Mesenchymal stem cell (in vitro differentiated cells and primary cell): ENCODE data around the gene HDLBP.
"Not testable (repeated sequence)": the region's sequence is repeated elsewhere in the genome, so short reads cannot be mapped to it uniquely, and the experiment has no call there.

ENCODE experiments used
- DNase-seq: peaks from one replicate; pipeline ENCODE4 v3.0.0-alpha.2; 2013
- H2AFZ ChIP-seq: one replicate; pipeline ENCODE4 v1.6.1; 2013; ENCODE audit warnings: low read depth, mild to moderate bottlenecking, control low read depth, inconsistent platforms, low read length, moderate library complexity
- H2AK5ac ChIP-seq: 2 replicates; pipeline ENCODE4 v1.6.1; 2013; ENCODE audit warnings: low read length, moderate library complexity, mild to moderate bottlenecking, inconsistent platforms; ENCODE audit not compliant: severe bottlenecking
- H2BK120ac ChIP-seq: one replicate; pipeline ENCODE4 v1.6.1; 2013; ENCODE audit warnings: low read depth, mild to moderate bottlenecking, inconsistent platforms, low read length, moderate library complexity
- H2BK12ac ChIP-seq, 2 experiments: one replicate each; pipeline ENCODE4 v1.6.1; 2013; ENCODE audit warnings: inconsistent platforms in 2 of 2, low read length in 2 of 2, mild to moderate bottlenecking in 2 of 2, moderate library complexity in 2 of 2, control low read depth in 1 of 2
- H2BK15ac ChIP-seq: one replicate; pipeline ENCODE4 v1.6.1; 2013; ENCODE audit warnings: mild to moderate bottlenecking, low read depth, inconsistent platforms; ENCODE audit not compliant: poor library complexity, severe bottlenecking
- H2BK5ac ChIP-seq: 2 replicates; pipeline ENCODE4 v1.6.1; 2013; ENCODE audit warnings: low read depth, mild to moderate bottlenecking, low read length, control low read depth, inconsistent platforms; ENCODE audit not compliant: poor library complexity, severe bottlenecking
- H3K14ac ChIP-seq, 2 experiments: one replicate each; pipeline ENCODE4 v1.6.1; 2013; ENCODE audit warnings: inconsistent platforms in 2 of 2, low read length in 2 of 2, control low read depth in 1 of 2, mild to moderate bottlenecking in 1 of 2, moderate library complexity in 1 of 2
- H3K18ac ChIP-seq, 2 experiments: one replicate each; pipeline ENCODE4 v1.6.1; 2013; ENCODE audit warnings: inconsistent platforms in 2 of 2, low read length in 2 of 2, control low read depth in 1 of 2, low read depth in 1 of 2, mild to moderate bottlenecking in 1 of 2
- H3K23ac ChIP-seq, 2 experiments: one replicate each; pipeline ENCODE4 v1.6.1; 2013; ENCODE audit warnings: inconsistent platforms in 2 of 2, low read length in 2 of 2, mild to moderate bottlenecking in 2 of 2, moderate library complexity in 2 of 2, control low read depth in 1 of 2
- H3K27ac ChIP-seq: 2 replicates; pipeline ENCODE4 v1.5.1; 2013; ENCODE audit warnings: mild to moderate bottlenecking, moderate library complexity, low read length, control low read depth, inconsistent platforms; ENCODE audit not compliant: poor library complexity, severe bottlenecking
- H3K27me3 ChIP-seq, 2 experiments: 2 replicates each; pipeline versions ENCODE4 v1.6.1 to v1.7.0; 2013; ENCODE audit warnings: low read length in 2 of 2, mild to moderate bottlenecking in 2 of 2, moderate library complexity in 2 of 2, control low read depth in 1 of 2, inconsistent platforms in 1 of 2; ENCODE audit not compliant: control insufficient read depth in 1 of 2, insufficient read depth in 1 of 2
- H3K36me3 ChIP-seq, 2 experiments: 2 replicates each; pipeline versions ENCODE4 v1.6.1 to v1.7.0; 2013; ENCODE audit warnings: low read length in 2 of 2, control low read depth in 1 of 2, inconsistent platforms in 1 of 2, low read depth in 1 of 2, mild to moderate bottlenecking in 1 of 2; ENCODE audit not compliant: insufficient read depth in 2 of 2, control insufficient read depth in 1 of 2
- H3K4ac ChIP-seq, 2 experiments: one replicate each; pipeline ENCODE4 v1.6.1; 2013; ENCODE audit warnings: inconsistent platforms in 2 of 2, low read length in 2 of 2, mild to moderate bottlenecking in 2 of 2, moderate library complexity in 2 of 2, control low read depth in 1 of 2, low read depth in 1 of 2
- H3K4me1 ChIP-seq: 2 replicates; pipeline ENCODE4 v1.6.1; 2013; ENCODE audit warnings: low read depth, low read length, control low read depth; ENCODE audit not compliant: control insufficient read depth, insufficient read depth
- H3K4me2 ChIP-seq: 2 replicates; pipeline ENCODE4 v1.6.1; 2013; ENCODE audit warnings: low read length, mild to moderate bottlenecking, inconsistent platforms; ENCODE audit not compliant: poor library complexity, severe bottlenecking
- H3K4me3 ChIP-seq, 2 experiments: 2 replicates each; pipeline versions ENCODE4 v1.5.1 to v1.7.0; 2013; ENCODE audit warnings: low read length in 2 of 2, mild to moderate bottlenecking in 2 of 2, control low read depth in 1 of 2, low read depth in 1 of 2; ENCODE audit not compliant: insufficient read depth in 1 of 2
- H3K79me1 ChIP-seq: replicated peaks from 2 replicates; pipeline ENCODE4 v1.6.1; 2013; ENCODE audit warnings: mild to moderate bottlenecking, control low read depth, low read length, inconsistent platforms; ENCODE audit not compliant: poor library complexity, severe bottlenecking
- H3K9ac ChIP-seq: 2 replicates; pipeline ENCODE4 v1.7.0; 2013; ENCODE audit warnings: mild to moderate bottlenecking, low read length, moderate library complexity
- H3K9me3 ChIP-seq: 2 replicates; pipeline ENCODE4 v1.7.0; 2013; ENCODE audit warnings: mild to moderate bottlenecking, low read length; ENCODE audit not compliant: control insufficient read depth
- H4K8ac ChIP-seq: one replicate; pipeline ENCODE4 v1.6.1; 2013; ENCODE audit warnings: inconsistent platforms, mild to moderate bottlenecking, low read length, moderate library complexity
- H4K91ac ChIP-seq: one replicate; pipeline ENCODE4 v1.6.1; 2013; ENCODE audit warnings: mild to moderate bottlenecking, low read length, inconsistent platforms
- WGBS: methylation state at CpG from one replicate; pipeline ENCODE4 v1.1.7; 2013; ENCODE audit warnings: mixed read lengths; 5-methylcytosine and 5-hydroxymethylcytosine counted together

HDLBP gene

GRCh38 chr2:241321033-241321432 is 5.6 kb upstream of the HDLBP start:
- H3K79me1 ChIP-seq: no peaks in the 10 kb centered on the region
- no peak overlapping the region for H3K4me2 ChIP-seq
- peaks cover 4 to 25% of the 10 kb centered on the region in 2 experiments for H3K36me3 ChIP-seq
- no peak overlapping the region for H3K23ac ChIP-seq
- no peaks in the 10 kb centered on the region for H3K9me3 ChIP-seq
- WGBS: no CpG with 5 or more reads among the region's 1 CpG
- no peak overlapping the region for H3K14ac ChIP-seq
- H4K8ac ChIP-seq: no peak overlapping the region
- no peak overlapping the region for H3K27ac ChIP-seq
- H3K4me3 ChIP-seq: no peak overlapping the region
- no peak overlapping the region for H2AK5ac ChIP-seq
- no peak overlapping the region for H2BK12ac ChIP-seq
- H2AFZ ChIP-seq: no peak overlapping the region
- peaks cover 5% of the 10 kb centered on the region for H3K4me1 ChIP-seq
- H3K27me3 ChIP-seq: no peaks in the 10 kb centered on the region
- DNase-seq: no peak
- no peak overlapping the region for H2BK15ac ChIP-seq
- H2BK120ac ChIP-seq: no peak overlapping the region
- no peak overlapping the region for H4K91ac ChIP-seq
- peak overlapping the region; percentile 45 for H3K9ac ChIP-seq
- no peak overlapping the region for H3K4ac ChIP-seq
- no peak overlapping the region for H3K18ac ChIP-seq
- no peak overlapping the region for H2BK5ac ChIP-seq

- Histone ChIP-seq H3K14ac (no peak overlapping the region), H2AFZ (no peak overlapping the region)
These were observed 4.9 kb upstream of the HDLBP start for GRCh38 chr2:241320394-241320793.

GRCh38 chr2:241318830-241319229 is 3.4 kb upstream of the HDLBP start:
- not testable (repeated sequence) for H4K91ac ChIP-seq, H2BK120ac ChIP-seq, H2BK12ac ChIP-seq, H3K27me3 ChIP-seq, H2BK15ac ChIP-seq, H3K9me3 ChIP-seq, H3K4me1 ChIP-seq, H2AK5ac ChIP-seq, H3K18ac ChIP-seq, H3K27ac ChIP-seq, H3K79me1 ChIP-seq, H3K14ac ChIP-seq, H3K23ac ChIP-seq, H4K8ac ChIP-seq, H2AFZ ChIP-seq, H2BK5ac ChIP-seq, H3K4me2 ChIP-seq, H3K4ac ChIP-seq, DNase-seq
- WGBS: 94% methylated on average over 4 of the region's 6 CpGs
- Histone ChIP-seq H3K9ac (peak overlapping the region; percentile 9), H3K4me3 (peak overlapping the region in 1 of 2 experiments; percentile 22), H3K36me3 (peaks cover 0 to 16% of the 10 kb centered on the region in 2 experiments)

More at GRCh38 chr2:241320394-241320793, 4.9 kb upstream of the HDLBP start:
- Histone ChIP-seq H4K91ac (no peak overlapping the region), H3K18ac (no peak overlapping the region), H3K79me1 (no peaks in the 10 kb centered on the region), H3K9me3 (no peaks in the 10 kb centered on the region), H2BK15ac (no peak overlapping the region), H2BK5ac (no peak overlapping the region), H3K4me1 (peaks cover 5% of the 10 kb centered on the region), H4K8ac (no peak overlapping the region), H3K4me2 (no peak overlapping the region), H3K4me3 (peak overlapping the region in 1 of 2 experiments; percentile 22), H3K4ac (no peak overlapping the region), H3K9ac (peak overlapping the region; percentile 45), H2BK12ac (no peak overlapping the region), H3K27ac (no peak overlapping the region), H2BK120ac (no peak overlapping the region), H3K36me3 (peaks cover 4 to 19% of the 10 kb centered on the region in 2 experiments), H3K23ac (no peak overlapping the region), H3K27me3 (no peaks in the 10 kb centered on the region), H2AK5ac (no peak overlapping the region)
- DNase-seq: no peak
- WGBS: 97% methylated on average over 8 of the region's 8 CpGs

GRCh38 chr2:241317391-241317790 is 1.9 kb upstream of the HDLBP start:
- peak overlapping the region; percentile 96 for H3K9ac ChIP-seq
- no peak overlapping the region for H4K8ac ChIP-seq
- no peak overlapping the region for H4K91ac ChIP-seq
- no peak overlapping the region for H2AK5ac ChIP-seq
- no peaks in the 10 kb centered on the region for H3K79me1 ChIP-seq
- no peak overlapping the region for H2BK15ac ChIP-seq
- DNase-seq: no peak
- no peak overlapping the region for H2AFZ ChIP-seq
- peak overlapping the region; percentile 89 for H3K4me2 ChIP-seq
- no peak overlapping the region for H2BK5ac ChIP-seq
- H3K18ac ChIP-seq: no peak overlapping the region
- no peak overlapping the region for H3K4ac ChIP-seq
- H3K4me1 ChIP-seq: peaks cover 7% of the 10 kb centered on the region
- H3K14ac ChIP-seq: no peak overlapping the region
- no peaks in the 10 kb centered on the region for H3K9me3 ChIP-seq
- WGBS: 69% methylated on average over 4 of the region's 4 CpGs
- H3K27ac ChIP-seq: no peak overlapping the region
- no peak overlapping the region for H3K23ac ChIP-seq
- no peak overlapping the region for H2BK12ac ChIP-seq
- peaks cover 0 to 16% of the 10 kb centered on the region in 2 experiments for H3K36me3 ChIP-seq
- no peaks in the 10 kb centered on the region for H3K27me3 ChIP-seq
- H2BK120ac ChIP-seq: no peak overlapping the region
- H3K4me3 ChIP-seq: peak overlapping the region in 1 of 2 experiments; percentile 98
